H1 (cell line): Measurements from ENCODE around the gene RAPGEF5. TPM values are rescaled to one million over a fixed set of nuclear protein-coding genes. Genes with fewer than 3 reads are reported as not detected.

ENCODE experiments used
- ATF2 ChIP-seq: IDR thresholded peaks from 2 replicates; pipeline ENCODE4 v1.6.1; 2012; ENCODE audit warnings: low read length, inconsistent platforms
- USF2 ChIP-seq: IDR thresholded peaks from 2 replicates; pipeline ENCODE4 v1.6.1; 2011; ENCODE audit warnings: low read length, improper control_type of control experiment
- polyA plus RNA-seq, 7 experiments: library from polyadenylated mRNA; depleted of rRNA in 3 of 7; stranded (reverse) in 5 of 7; unstranded in 2 of 7; fragments of >200 nt in 5 of 7; fragments of 200-250 nt in 2 of 7; gene quantifications; 1 replicate in 5 of 7; 2 replicates in 1 of 7; 4 replicates in 1 of 7; pipeline versions ENCODE4 v1.2.1 to v1.2.3, GENCODE V29; 2011 to 2013; ENCODE audit warnings: missing spikeins in 2 of 7, mixed read lengths in 2 of 7
- total RNA-seq: library from RNA; stranded (reverse); fragmentation: NEBNext Ultra II Directional; extraction: Animal tissue kit (Norgen Biotek cat#: 25700); gene quantifications from 2 replicates; pipeline ENCODE4 v1.2.1, GENCODE V29; 2021

Gene RAPGEF5
- total and polyA plus RNA-seq, 2 of the 8 experiments (the other 6 are each of a cell fraction or from before 2014, with no cell fraction given), result 4.4 to 22.9 TPM

- TF ChIP-seq ATF2 (no peak), USF2 (no peak)
These were observed 4.8 kb upstream of the RAPGEF5 start (continued) for GRCh38 chr7:22361795-22362194.
